Measurements from ENCODE around the gene C2CD2.

The C2CD2 gene

DNA sequence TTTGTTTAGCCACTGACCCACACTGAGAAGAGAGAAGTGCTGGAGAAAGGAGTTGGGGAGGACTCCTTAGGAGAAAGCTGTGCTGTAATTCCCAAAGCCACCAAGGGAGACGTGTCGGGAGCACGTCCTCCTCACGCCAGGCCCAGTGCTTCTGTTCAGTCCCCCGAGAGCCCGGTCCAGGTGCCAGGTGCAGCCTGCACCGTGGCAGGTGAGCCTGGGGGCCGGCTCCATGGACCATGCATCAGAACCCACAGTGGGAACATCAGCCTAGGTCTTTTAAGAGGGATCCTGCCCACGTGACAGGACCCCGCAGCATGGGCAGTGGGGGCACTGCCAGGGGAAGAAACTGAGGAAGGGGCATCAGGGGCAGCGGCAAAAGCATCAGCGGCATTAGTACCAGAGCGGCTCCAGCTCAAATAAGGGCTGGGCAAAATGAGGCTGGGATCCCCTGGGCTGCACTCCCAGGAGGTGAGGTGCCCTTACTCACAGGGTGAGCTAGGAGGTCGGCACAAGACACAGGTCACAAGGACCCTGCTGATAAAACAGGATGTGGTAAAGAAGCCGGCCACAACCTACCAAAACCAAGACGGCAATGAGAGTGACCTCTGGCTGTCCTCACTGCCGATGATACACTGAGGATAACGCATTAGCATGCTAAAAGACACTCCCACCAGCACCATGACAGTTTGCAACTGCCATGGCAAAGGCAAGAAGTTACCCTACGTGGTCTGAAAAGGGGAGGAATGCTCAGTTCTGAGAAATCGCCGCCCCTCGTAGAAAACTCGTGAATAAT lies 50.1 kb downstream of the C2CD2 start:
- DNase-seq: no peak

GRCh38 chr21:41902946-41903345 lies 50.9 kb downstream of the C2CD2 start:
- DNase-seq: no peak

DNA sequence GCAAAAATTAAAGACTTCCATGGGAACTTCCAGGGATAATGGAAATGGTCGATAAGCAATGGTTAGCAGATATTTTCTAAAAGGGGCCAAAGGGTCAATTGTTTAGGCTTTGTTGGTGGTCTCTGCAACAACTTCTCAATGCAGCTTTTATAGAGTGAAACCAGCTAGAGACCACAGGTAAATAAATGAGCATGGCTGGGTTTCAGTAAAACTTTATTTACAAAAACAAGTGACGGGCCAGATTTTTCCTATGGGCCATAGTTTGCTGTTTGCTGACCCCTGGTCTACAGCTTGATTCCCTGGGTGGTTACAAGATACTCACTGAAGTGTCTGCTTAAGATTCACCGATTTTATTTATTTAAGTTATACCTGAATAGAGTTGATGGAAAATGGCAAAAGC lies 52.0 kb downstream of the C2CD2 start:
- no peak for DNase-seq

DNA sequence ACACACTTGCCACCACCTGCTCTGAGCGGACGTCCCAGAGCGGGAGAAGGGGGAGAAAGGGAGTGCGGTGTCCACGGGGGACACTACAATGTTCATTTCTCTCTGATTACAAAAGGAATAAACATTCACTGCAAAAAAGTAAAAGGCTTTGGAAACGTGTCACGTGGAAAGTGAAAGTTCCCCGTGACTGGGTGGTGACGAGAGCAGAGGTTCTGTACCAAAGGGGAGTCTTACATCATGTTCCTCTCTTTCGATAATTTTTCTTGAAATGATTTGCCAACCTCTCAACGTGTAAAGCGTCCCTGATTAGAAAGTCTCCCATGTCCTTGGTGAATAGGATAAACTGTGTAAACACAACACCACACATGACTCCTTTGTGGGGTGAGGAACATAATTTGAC lies 52.7 kb downstream of the C2CD2 start:
- DNase-seq: no peak

DNA sequence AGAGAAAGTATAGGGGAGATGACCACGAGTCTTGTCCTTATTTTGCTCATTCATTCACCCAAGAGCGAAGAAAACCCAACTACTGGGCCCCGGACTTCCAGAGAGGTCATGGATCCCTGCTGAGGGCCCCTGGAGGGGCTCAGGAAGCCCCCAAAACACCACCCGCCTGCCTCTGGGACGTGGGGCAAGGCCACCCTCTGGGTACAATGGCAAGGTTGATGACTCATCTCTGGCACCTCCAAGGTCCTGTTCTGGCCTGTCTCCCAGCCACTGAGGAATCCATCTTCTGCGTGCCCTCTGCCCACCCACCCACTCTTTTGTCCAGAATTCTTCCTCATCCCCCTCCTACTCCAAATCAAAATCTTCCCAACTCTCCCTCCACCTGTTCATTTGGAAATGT lies 53.4 kb downstream of the C2CD2 start:
- no peak for DNase-seq

GRCh38 chr21:41899426-41900202 lies 54.2 kb downstream of the C2CD2 start:
- peak; percentile 27 for DNase-seq

DNA sequence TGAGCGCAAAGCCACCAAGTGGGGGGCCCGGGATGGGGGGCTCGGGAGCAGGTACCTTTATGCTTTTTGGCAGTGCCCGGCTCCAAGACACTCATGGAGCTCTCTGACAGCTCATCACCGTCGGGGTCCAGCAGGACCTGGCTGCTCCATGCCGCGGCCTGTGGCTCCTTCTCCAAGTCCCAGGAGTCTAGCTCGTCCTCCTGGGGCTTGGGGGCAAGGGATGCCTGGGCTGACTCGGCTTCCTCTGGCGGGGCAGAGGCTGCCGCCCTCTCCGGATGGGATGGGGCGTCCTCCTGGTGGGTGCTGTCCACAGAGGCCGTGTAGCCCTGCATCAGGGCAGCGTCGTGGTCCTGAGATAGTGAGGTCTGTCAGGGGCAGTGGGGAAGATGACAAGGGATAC lies 54.8 kb downstream of the C2CD2 start:
- no peak for DNase-seq

GRCh38 chr21:41897700-41898099 lies 56.1 kb downstream of the C2CD2 start:
- no peak for DNase-seq

DNA sequence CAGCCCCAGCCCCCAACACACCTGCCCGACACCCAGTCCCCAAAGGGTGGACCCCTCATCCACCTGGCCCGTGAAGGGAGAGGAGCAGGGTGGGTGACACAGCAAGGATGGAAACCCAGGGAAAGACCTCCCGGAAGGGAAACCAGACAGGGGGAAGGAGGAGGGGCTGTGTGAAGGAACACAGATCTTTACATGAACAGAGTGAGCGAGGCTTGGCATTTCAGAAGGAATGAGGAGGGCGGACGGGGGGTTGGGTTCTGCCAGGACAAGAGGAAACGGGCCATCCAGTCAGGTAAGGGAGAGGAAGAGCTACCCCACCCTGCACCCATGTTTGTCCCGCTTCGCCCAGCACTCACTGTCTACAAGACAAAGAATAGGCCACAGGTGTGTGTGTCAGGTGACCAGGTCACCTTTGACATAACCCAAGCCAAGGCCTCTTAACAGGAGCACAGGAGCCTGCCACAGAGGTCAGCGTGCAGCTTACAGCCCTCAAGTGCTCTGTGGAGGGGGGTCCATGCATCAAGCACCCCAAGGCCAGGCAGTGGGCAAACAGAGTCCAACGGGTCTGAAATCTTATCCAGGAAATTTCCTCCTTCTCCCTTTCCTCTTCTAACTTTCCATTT lies 56.7 kb downstream of the C2CD2 start:
- no peak for DNase-seq

- DNase-seq: peak; percentile 69
These were observed 58.0 kb downstream of the C2CD2 start for GRCh38 chr21:41895643-41896493.

DNA sequence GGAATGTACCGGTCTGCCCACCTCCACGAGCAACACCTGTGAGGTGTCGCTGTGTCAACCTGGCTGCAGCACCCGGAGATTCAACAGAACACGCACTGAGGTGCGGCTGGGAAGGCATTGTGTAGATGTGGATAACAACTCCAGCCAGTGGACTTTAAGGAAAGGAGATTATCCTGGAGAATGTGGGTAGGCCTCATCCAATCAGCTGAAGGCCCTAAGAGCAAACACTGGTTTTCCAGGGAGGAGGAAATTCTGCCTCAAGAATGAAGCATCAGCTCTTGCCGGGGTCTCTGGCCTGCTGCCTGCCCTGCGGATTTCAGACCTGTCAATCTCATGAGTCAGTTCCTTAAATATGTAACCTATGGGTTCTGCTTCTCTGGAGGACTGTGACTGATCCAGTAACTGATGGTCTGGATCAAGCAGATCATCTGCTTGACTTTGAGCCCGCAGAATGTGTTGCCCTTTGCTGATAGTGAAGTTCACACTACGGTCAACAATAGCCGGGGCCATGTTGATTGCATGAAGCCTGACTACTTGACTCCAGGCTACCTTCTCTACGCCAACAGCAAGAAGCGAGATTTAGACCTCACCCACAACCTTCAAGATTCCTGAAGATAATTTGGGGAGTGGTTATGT lies 58.8 kb downstream of the C2CD2 start:
- no peak for DNase-seq

DNA sequence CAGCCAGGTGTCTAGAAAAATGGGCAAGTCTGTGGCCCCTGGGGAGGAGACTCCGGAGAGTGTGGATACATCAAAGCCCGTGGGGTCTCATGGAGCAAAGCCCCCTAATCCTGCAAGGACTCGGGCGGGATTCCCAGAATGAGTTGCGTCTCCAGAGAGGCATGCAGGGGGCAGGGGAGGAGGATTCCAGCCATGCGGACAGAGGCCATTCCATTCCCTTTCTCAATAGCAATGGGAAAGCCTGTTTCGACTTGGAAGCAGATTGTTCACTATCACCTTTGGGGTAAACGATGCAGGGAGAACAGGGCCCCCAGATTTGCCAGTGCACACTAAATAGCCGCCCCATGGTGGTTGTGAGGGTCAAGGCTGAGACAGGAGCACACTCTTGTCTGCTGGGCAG lies 59.3 kb downstream of the C2CD2 start:
- DNase-seq: no peak

DNA sequence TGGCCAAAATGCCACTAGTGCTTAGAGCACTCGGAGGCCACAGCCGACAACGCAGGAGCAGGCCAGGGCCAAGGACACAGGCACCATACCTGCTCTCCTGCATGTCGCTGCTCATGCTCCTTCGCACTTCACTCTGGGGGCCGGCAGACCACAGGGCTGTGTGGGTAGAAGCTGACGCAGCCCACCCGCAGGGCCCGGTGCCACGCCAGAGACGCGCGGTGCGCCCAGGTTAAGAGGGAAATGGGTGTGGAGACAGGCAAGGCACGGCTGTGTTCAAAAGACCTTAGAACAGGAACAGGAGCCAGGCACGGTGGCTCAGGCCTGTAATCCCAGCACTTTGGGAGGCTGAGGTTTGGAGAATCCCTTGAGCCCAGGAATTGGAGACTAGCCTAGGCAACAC lies 61.1 kb downstream of the C2CD2 start:
- no peak for DNase-seq

- no peak for DNase-seq
These were observed 62.7 kb downstream of the C2CD2 start for GRCh38 chr21:41891132-41891531.

GRCh38 chr21:41890355-41890754 lies 63.5 kb downstream of the C2CD2 start:
- no peak for DNase-seq

GRCh38 chr21:41888749-41889376 lies 65.0 kb downstream of the C2CD2 start:
- no peak for DNase-seq

DNA sequence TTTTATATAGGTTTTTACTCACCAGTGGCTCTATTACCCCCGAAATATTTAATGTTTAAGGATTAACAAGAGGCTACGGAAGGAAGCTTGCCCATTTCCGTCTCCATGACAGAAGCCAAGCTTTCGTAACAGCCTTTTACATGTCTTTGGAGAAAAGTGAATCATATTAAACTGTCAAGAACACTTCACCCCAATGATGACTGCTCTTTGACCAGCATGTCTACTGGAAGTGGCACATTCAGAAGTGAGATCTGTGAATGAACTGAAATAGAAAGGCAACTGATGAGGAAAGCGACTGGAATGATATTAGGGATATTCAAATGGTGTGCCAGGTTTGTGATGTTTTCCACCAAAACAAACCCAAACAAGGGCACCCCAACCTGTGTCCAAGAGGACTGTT lies 66.2 kb downstream of the C2CD2 start:
- DNase-seq: no peak

GRCh38 chr21:41886328-41886727 lies 67.5 kb downstream of the C2CD2 start:
- DNase-seq: no peak

DNA sequence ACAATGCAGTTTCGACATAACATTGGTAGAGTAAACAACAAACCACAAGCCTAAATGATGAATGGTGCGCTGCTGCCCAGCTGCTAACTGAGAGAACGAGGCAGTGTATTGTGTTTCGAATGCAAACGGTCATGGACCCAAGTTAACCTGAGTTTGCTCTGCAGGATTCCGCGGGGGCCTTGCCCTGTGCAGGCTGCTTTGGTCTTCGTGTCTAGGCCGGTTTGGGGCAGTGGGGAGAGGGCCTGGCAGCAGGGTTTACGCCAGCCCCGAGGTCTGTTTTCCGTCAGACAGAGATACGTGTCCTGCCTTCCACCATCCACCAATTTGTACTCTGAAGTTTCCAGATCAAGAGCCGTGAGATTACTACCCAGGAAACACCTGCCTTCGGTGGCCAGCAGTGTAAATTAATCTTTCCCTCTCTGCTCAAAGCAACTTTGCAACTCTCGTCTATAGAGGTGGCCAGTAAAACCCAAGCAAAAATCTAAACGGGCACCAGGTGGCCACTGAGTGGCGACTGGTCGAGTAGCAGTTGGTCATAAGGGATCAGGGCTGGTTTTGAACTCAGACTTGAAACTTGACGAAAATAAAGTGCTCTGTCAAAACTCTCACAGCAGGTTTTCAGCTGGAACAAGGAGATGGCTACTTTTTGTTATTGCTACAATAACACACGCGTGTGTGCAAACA lies 68.3 kb downstream of the C2CD2 start:
- DNase-seq: no peak

DNA sequence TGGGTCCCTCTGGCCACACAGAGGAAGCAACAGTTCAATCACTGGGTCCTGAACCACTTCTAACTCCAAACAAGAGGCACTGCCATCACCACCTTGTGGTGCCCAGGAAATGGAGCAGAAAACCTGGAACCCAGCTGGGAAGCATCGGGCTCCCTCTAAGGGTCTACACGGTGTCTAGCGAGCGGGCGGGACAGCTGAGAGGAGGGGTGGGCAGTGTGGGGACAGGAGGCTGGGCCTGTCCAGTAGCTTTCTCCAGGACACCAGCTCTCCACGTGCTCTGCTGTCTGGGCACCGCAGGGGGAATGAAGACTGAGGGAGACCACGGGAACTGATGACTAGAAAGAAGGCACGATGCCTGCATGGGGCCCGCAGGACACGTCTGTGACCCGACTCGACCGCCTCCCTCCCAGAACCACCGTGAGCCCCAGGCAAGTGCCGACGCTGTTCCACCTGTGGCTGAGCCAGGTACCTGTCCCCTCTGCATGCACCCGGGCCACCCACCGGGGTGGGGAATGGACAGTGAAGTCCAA lies 69.3 kb downstream of the C2CD2 start:
- DNase-seq: no peak

GRCh38 chr21:41883582-41883981 lies 70.2 kb downstream of the C2CD2 start:
- no peak for DNase-seq

Measured in CD4-positive, alpha-beta T cell treated with Interleukin-10 for 1 hour (primary cell).